Trophoblast cell (in vitro differentiated cells and primary cell): ENCODE measurements around the gene GSK3B.

ENCODE experiments used
- DNase-seq, 2 donors: peaks; one replicate each; pipeline ENCODE4 v3.0.0-alpha.2; 2016
- H2AFZ ChIP-seq: 2 replicates; pipeline ENCODE4 v1.6.1; 2013; ENCODE audit warnings: low read length, moderate library complexity, mild to moderate bottlenecking; ENCODE audit not compliant: insufficient read depth, poor library complexity
- H2AK5ac ChIP-seq: 2 replicates; pipeline ENCODE4 v1.6.1; 2013; ENCODE audit warnings: mild to moderate bottlenecking, low read length
- H2BK120ac ChIP-seq: 2 replicates; pipeline ENCODE4 v1.6.1; 2013; ENCODE audit warnings: low read length, mild to moderate bottlenecking, moderate library complexity; ENCODE audit not compliant: insufficient read depth, poor library complexity
- H2BK12ac ChIP-seq: 2 replicates; pipeline ENCODE4 v1.6.1; 2013; ENCODE audit warnings: mild to moderate bottlenecking, low read length, moderate library complexity
- H2BK5ac ChIP-seq: 2 replicates; pipeline ENCODE4 v1.6.1; 2013; ENCODE audit warnings: low read length, low read depth, moderate library complexity, mild to moderate bottlenecking; ENCODE audit not compliant: poor library complexity
- H3K14ac ChIP-seq: 2 replicates; pipeline ENCODE4 v1.6.1; 2013; ENCODE audit warnings: mild to moderate bottlenecking, low read length
- H3K18ac ChIP-seq: 2 replicates; pipeline ENCODE4 v1.6.1; 2013; ENCODE audit warnings: mild to moderate bottlenecking, low read length
- H3K23ac ChIP-seq: 2 replicates; pipeline ENCODE4 v1.6.1; 2013; ENCODE audit warnings: low read length
- H3K27ac ChIP-seq: 2 replicates; pipeline ENCODE4 v1.5.1; 2013; ENCODE audit warnings: low read depth, mild to moderate bottlenecking, inconsistent platforms, low read length, moderate library complexity
- H3K27me3 ChIP-seq: 2 replicates; pipeline ENCODE4 v1.6.1; 2013; ENCODE audit warnings: inconsistent platforms, mild to moderate bottlenecking, low read length, moderate library complexity; ENCODE audit not compliant: insufficient read depth
- H3K36me3 ChIP-seq, 2 experiments: 1 replicate in 1 of 2; 2 replicates in 1 of 2; pipeline ENCODE4 v1.6.1; 2013; ENCODE audit warnings: low read length in 2 of 2, mild to moderate bottlenecking in 2 of 2, moderate library complexity in 1 of 2; ENCODE audit not compliant: insufficient read depth in 2 of 2, control insufficient read depth in 1 of 2
- H3K4ac ChIP-seq: 2 replicates; pipeline ENCODE4 v1.6.1; 2013; ENCODE audit warnings: low read depth, mild to moderate bottlenecking, low read length, moderate library complexity
- H3K4me1 ChIP-seq, 2 experiments: 1 replicate in 1 of 2; 2 replicates in 1 of 2; pipeline ENCODE4 v1.6.1; 2013; ENCODE audit warnings: low read length in 2 of 2, mild to moderate bottlenecking in 2 of 2, moderate library complexity in 1 of 2; ENCODE audit not compliant: insufficient read depth in 2 of 2, control insufficient read depth in 1 of 2
- H3K4me2 ChIP-seq: 2 replicates; pipeline ENCODE4 v1.6.1; 2013; ENCODE audit warnings: inconsistent platforms, mild to moderate bottlenecking, low read length, moderate library complexity
- H3K4me3 ChIP-seq: 2 replicates; pipeline ENCODE4 v1.5.1; 2013; ENCODE audit warnings: mild to moderate bottlenecking, low read depth, low read length, inconsistent platforms
- H3K79me1 ChIP-seq: one replicate; pipeline ENCODE4 v1.6.1; 2013; ENCODE audit warnings: low read length
- H3K79me2 ChIP-seq: 2 replicates; pipeline ENCODE4 v1.6.1; 2013; ENCODE audit warnings: low read length, mild to moderate bottlenecking; ENCODE audit not compliant: control insufficient read depth, insufficient read depth, poor library complexity
- H3K9ac ChIP-seq: 2 replicates; pipeline ENCODE4 v1.6.1; 2013; ENCODE audit warnings: mild to moderate bottlenecking, low read length
- H3K9me3 ChIP-seq: 2 replicates; pipeline ENCODE4 v1.6.1; 2013; ENCODE audit warnings: low read depth, mild to moderate bottlenecking, control low read depth, inconsistent platforms, low read length; ENCODE audit not compliant: insufficient read depth
- H4K12ac ChIP-seq: 2 replicates; pipeline ENCODE4 v1.6.1; 2013; ENCODE audit warnings: low read depth, mild to moderate bottlenecking, low read length, moderate library complexity
- H4K8ac ChIP-seq: 2 replicates; pipeline ENCODE4 v1.6.1; 2013; ENCODE audit warnings: low read depth, mild to moderate bottlenecking, low read length, moderate library complexity
- H4K91ac ChIP-seq: one replicate; pipeline ENCODE4 v1.6.1; 2013; ENCODE audit warnings: low read depth, mild to moderate bottlenecking, low read length, moderate library complexity
- WGBS: extraction: QIAGEN DNeasy Blood & Tissue Kit; methylation state at CpG from one replicate; pipeline ENCODE4 v1.1.7; 2013; ENCODE audit warnings: missing lambda C conversion rate; ENCODE audit not compliant: insufficient read length, insufficient coverage; ENCODE audit errors: extremely low coverage; 5-methylcytosine and 5-hydroxymethylcytosine counted together

GSK3B gene

GRCh38 chr3:120072867-120073525 lies 21.3 kb downstream of the GSK3B start:
- DNase-seq, result peak in 1 of 2 donors; percentile 29

GRCh38 chr3:120071259-120071658 lies 23.0 kb downstream of the GSK3B start:
- Histone ChIP-seq H4K12ac (no peak overlapping the region), H2BK120ac (no peak overlapping the region), H3K4me3 (no peak overlapping the region), H3K36me3 (peaks cover 0 to 3% of the 10 kb centered on the region in 2 experiments), H3K4ac (peak overlapping the region; percentile 84), H3K79me2 (peaks cover 8% of the 10 kb centered on the region), H4K8ac (no peak overlapping the region), H4K91ac (no peak overlapping the region), H2BK12ac (no peak overlapping the region), H3K23ac (no peak overlapping the region), H3K4me1 (no peaks in the 10 kb centered on the region), H3K9ac (no peak overlapping the region), H3K9me3 (no peaks in the 10 kb centered on the region), H3K14ac (no peak overlapping the region), H2AK5ac (no peak overlapping the region), H3K4me2 (no peak overlapping the region), H3K27ac (no peak overlapping the region), H3K18ac (no peak overlapping the region), H2BK5ac (no peak overlapping the region), H2AFZ (no peak overlapping the region), H3K79me1 (no peaks in the 10 kb centered on the region), H3K27me3 (no peaks in the 10 kb centered on the region)
- no peak for DNase-seq
- no CpG with 5 or more reads among the region's 6 CpGs for WGBS

More at GRCh38 chr3:120072867-120073525, 21.3 kb downstream of the GSK3B start:
- Histone ChIP-seq H3K27ac (no peak overlapping the region), H3K4ac (peak overlapping the region; percentile 91), H3K18ac (no peak overlapping the region), H3K79me1 (no peaks in the 10 kb centered on the region), H3K4me2 (no peak overlapping the region), H3K27me3 (no peaks in the 10 kb centered on the region), H4K12ac (no peak overlapping the region), H3K79me2 (peaks cover 8% of the 10 kb centered on the region), H3K4me3 (no peak overlapping the region), H3K9ac (no peak overlapping the region), H2BK120ac (no peak overlapping the region), H2BK12ac (no peak overlapping the region), H2BK5ac (no peak overlapping the region), H3K9me3 (no peaks in the 10 kb centered on the region), H4K8ac (no peak overlapping the region), H4K91ac (no peak overlapping the region), H3K14ac (no peak overlapping the region), H3K36me3 (peaks cover 0 to 3% of the 10 kb centered on the region in 2 experiments), H2AK5ac (no peak overlapping the region), H3K4me1 (no peaks in the 10 kb centered on the region), H3K23ac (no peak overlapping the region), H2AFZ (no peak overlapping the region)
- no CpG with 5 or more reads among the region's 3 CpGs for WGBS

GRCh38 chr3:120070263-120070981 lies 23.8 kb downstream of the GSK3B start:
- Histone ChIP-seq H3K14ac (no peak overlapping the region), H2AFZ (no peak overlapping the region), H3K27ac (no peak overlapping the region), H3K36me3 (peaks cover 0 to 3% of the 10 kb centered on the region in 2 experiments), H3K4me1 (no peaks in the 10 kb centered on the region), H3K4me2 (no peak overlapping the region), H3K18ac (no peak overlapping the region), H3K9ac (no peak overlapping the region), H2AK5ac (no peak overlapping the region), H2BK120ac (no peak overlapping the region), H4K91ac (no peak overlapping the region), H3K79me1 (no peaks in the 10 kb centered on the region), H3K27me3 (no peaks in the 10 kb centered on the region), H3K23ac (no peak overlapping the region), H2BK12ac (no peak overlapping the region), H2BK5ac (no peak overlapping the region), H3K4ac (peak overlapping the region; percentile 1), H4K8ac (no peak overlapping the region), H3K4me3 (no peak overlapping the region), H3K79me2 (peaks cover 8% of the 10 kb centered on the region), H4K12ac (no peak overlapping the region), H3K9me3 (no peaks in the 10 kb centered on the region)
- DNase-seq, result no peak
- no CpG with 5 or more reads among the region's 4 CpGs for WGBS

GRCh38 chr3:120067083-120067482 lies 27.2 kb downstream of the GSK3B start:
- no CpG with 5 or more reads among the region's 3 CpGs for WGBS
- Histone ChIP-seq H3K18ac (no peak overlapping the region), H3K27ac (no peak overlapping the region)

More at GRCh38 chr3:120067083-120067482, 27.2 kb downstream of the GSK3B start:
- H3K23ac ChIP-seq, result no peak overlapping the region
- no peak overlapping the region for H2AK5ac ChIP-seq
- no peak overlapping the region for H2BK12ac ChIP-seq
- no peak overlapping the region for H3K4me2 ChIP-seq
- H2AFZ ChIP-seq, result no peak overlapping the region
- H3K14ac ChIP-seq, result no peak overlapping the region
- H3K27me3 ChIP-seq, result no peaks in the 10 kb centered on the region
- no peaks in the 10 kb centered on the region for H3K4me1 ChIP-seq
- H3K9me3 ChIP-seq, result no peaks in the 10 kb centered on the region
- H3K79me1 ChIP-seq, result no peaks in the 10 kb centered on the region
- DNase-seq, result no peak
- no peak overlapping the region for H3K9ac ChIP-seq
- H3K4me3 ChIP-seq, result no peak overlapping the region
- no peak overlapping the region for H2BK5ac ChIP-seq
- no peak overlapping the region for H4K8ac ChIP-seq
- H3K4ac ChIP-seq, result peak overlapping the region; percentile 79
- no peak overlapping the region for H4K12ac ChIP-seq
- H3K79me2 ChIP-seq, result peaks cover 3% of the 10 kb centered on the region
- no peak overlapping the region for H2BK120ac ChIP-seq
- H4K91ac ChIP-seq, result no peak overlapping the region
- peaks cover 0 to 3% of the 10 kb centered on the region in 2 experiments for H3K36me3 ChIP-seq
